Measurements from ENCODE around the gene GBP3. TPM values are rescaled to one million over a fixed set of nuclear protein-coding genes. Genes with fewer than 3 reads are reported as not detected.
"Not testable (repeated sequence)": the region's sequence is repeated elsewhere in the genome, so short reads cannot be mapped to it uniquely, and the experiment has no call there.

The GBP3 gene
- total RNA-seq, 1 donor from 2014 or later = 28.5 TPM

DNA sequence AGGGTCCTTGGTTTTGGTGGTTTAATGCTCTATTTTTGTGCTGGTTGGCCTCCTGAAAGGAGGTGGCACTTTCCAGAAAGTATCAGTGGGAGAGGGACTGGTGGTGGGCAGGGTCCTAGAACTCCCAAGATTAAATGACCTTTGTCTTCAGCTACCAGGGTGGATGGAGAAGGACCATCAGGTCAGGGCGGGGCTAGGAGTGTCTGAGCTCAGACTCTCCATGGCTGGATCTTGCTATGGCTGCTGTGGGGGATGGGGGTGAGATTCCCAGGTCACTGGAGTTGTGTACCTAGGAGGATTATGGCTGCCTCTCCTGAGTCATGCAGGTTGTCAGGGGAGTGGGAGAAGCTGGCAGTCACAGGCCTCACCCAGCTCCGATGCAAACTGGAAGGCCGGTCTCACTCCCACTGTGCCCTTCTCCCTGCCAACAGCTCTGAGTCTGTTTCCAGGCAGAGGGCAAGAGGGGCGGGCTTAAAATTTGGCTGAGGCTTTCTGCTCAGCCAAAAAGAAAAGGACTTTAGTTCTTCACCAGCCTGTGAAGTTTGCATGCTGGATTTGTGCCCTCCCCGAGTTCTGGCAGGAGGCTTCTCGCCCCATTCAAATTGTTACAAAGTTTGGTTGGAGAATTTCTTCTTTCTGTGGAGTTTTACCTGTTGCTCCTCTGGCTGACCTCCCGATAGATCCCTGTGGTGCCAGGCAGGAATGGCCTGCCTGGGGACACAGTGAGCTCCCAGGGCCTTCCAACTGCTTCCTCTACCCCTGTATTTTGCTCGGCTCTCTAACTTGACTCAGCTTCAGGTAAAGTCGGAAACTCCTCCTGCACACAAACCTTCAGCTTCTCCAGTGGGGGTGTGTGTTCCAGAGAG lies 17.1 kb downstream of the GBP3 start:
- Histone ChIP-seq H3K4me3 (no peak overlapping the region), H3K4me1 (no peaks in the 10 kb centered on the region), H3K9me3 (no peaks in the 10 kb centered on the region), H3K36me3 (peaks cover 31 to 46% of the 10 kb centered on the region in 2 donors), H3K27me3 (no peaks in the 10 kb centered on the region), H3K27ac (peak overlapping the region in 1 of 2 donors; percentile 56)
- TF ChIP-seq CTCF (IDR thresholded peaks at IDR 0.05) = no peak
- no peak for DNase-seq (ENCODE audit: low spot score in 2 of 2)
- intact Hi-C loops (cut with DNase I) = no loop called here

GRCh38 chr1:89002176-89002575 lies 20.5 kb downstream of the GBP3 start:
- H3K27ac ChIP-seq; H3K4me3 ChIP-seq; H3K9me3 ChIP-seq; H3K27me3 ChIP-seq; H3K4me1 ChIP-seq; intact Hi-C loops (cut with DNase I); DNase-seq (ENCODE audit: low spot score in 2 of 2): not testable (repeated sequence)
- H3K36me3 ChIP-seq = peaks cover 8 to 17% of the 10 kb centered on the region in 2 donors

DNA sequence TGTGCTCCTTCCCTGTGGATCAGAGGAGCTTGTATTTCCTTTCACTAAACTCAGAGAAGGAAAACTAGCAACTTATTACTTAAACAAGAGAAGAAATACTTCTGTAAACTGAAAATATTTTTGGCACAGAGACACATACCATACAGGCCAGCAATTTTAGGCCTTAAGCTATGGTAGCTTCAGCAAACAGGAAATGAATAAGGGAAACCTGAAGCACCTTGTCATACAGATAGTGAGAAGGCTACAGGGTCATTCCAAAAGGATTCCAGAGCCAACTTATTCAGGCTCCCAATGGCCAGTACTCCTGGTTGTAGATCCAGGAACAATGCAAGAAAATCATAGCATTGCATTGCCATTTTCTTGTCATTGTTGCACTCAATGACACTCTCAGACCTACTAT lies 21.2 kb downstream of the GBP3 start:
- Histone ChIP-seq H3K4me3 (no peak overlapping the region), H3K36me3 (peaks cover 3 to 16% of the 10 kb centered on the region in 2 donors), H3K27ac (no peak overlapping the region), H3K27me3 (no peaks in the 10 kb centered on the region), H3K9me3 (no peaks in the 10 kb centered on the region), H3K4me1 (no peaks in the 10 kb centered on the region)
- DNase-seq (ENCODE audit: low spot score in 2 of 2) = no peak
- intact Hi-C loops (cut with DNase I) = no loop called here
- no peak for TF ChIP-seq CTCF (IDR thresholded peaks at IDR 0.05)

DNA sequence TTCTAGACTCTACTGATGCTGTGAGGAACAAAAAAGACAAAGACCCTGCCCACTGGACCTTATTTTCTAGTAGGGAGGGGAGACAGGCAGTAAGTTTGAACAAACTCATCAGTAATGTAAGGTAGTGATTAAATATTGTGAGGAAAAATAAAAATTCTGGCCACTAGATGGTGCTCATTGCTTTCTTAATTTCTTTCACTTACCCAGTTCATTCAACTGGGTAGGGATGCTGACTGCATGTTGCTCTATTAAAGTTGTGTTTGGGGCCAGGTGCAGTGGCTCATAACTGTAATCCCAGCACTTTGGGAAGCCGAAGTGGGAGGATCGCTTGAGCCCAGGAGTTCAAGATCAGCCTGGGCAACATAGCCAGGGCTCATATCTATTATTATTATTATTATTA lies 23.9 kb downstream of the GBP3 start:
- no peaks in the 10 kb centered on the region for H3K36me3 ChIP-seq
- TF ChIP-seq CTCF (IDR thresholded peaks at IDR 0.05) = peak; percentile 44 to 58 (median 54)
- no peaks in the 10 kb centered on the region for H3K9me3 ChIP-seq
- H3K27ac ChIP-seq = no peak overlapping the region
- H3K4me3 ChIP-seq = no peak overlapping the region
- H3K27me3 ChIP-seq = no peaks in the 10 kb centered on the region
- DNase-seq (ENCODE audit: low spot score in 2 of 2) = no peak
- intact Hi-C loops (cut with DNase I) = loop anchor here (1.0 to 5.0 kb wide), 2 partner anchors 360 to 464 kb away; no protein-coding TSS in a partner anchor
- H3K4me1 ChIP-seq = peaks cover 0 to 2% of the 10 kb centered on the region in 2 donors

- intact Hi-C loops (cut with DNase I) = no loop called here
- no peak for TF ChIP-seq CTCF (IDR thresholded peaks at IDR 0.05)
- H3K4me1 ChIP-seq = peaks cover 0 to 3% of the 10 kb centered on the region in 2 donors
- H3K27ac ChIP-seq = no peak overlapping the region
- peaks cover 7 to 13% of the 10 kb centered on the region in 2 donors for H3K36me3 ChIP-seq
- H3K9me3 ChIP-seq = peaks cover 0 to 8% of the 10 kb centered on the region in 2 donors
- no peak overlapping the region for H3K4me3 ChIP-seq
- DNase-seq (ENCODE audit: low spot score in 2 of 2) = no peak
- no peaks in the 10 kb centered on the region for H3K27me3 ChIP-seq
Observed at GRCh38 chr1:88990426-88990825, 32.2 kb downstream of the GBP3 start.

- no peaks in the 10 kb centered on the region for H3K9me3 ChIP-seq
- TF ChIP-seq CTCF (IDR thresholded peaks at IDR 0.05) = no peak
- no peak for DNase-seq (ENCODE audit: low spot score in 2 of 2)
- H3K27me3 ChIP-seq = no peaks in the 10 kb centered on the region
- H3K4me1 ChIP-seq = peaks cover 0 to 13% of the 10 kb centered on the region in 2 donors
- no peak overlapping the region for H3K4me3 ChIP-seq
- peak overlapping the region in 1 of 2 donors; percentile 39 for H3K27ac ChIP-seq
- intact Hi-C loops (cut with DNase I) = no loop called here
- peaks cover 7 to 23% of the 10 kb centered on the region in 2 donors for H3K36me3 ChIP-seq
Observed at GRCh38 chr1:88985692-88986091, 37.0 kb downstream of the GBP3 start.
